ENCODE data around the gene ACAA1. TPM values are rescaled to one million over a fixed set of nuclear protein-coding genes. Genes with fewer than 3 reads are reported as not detected.

ACAA1 gene
- total and polyA plus RNA-seq, 2 donors (not counting 1 experiment from before 2014, with no cell fraction given): 98.4 to 143 TPM

DNA sequence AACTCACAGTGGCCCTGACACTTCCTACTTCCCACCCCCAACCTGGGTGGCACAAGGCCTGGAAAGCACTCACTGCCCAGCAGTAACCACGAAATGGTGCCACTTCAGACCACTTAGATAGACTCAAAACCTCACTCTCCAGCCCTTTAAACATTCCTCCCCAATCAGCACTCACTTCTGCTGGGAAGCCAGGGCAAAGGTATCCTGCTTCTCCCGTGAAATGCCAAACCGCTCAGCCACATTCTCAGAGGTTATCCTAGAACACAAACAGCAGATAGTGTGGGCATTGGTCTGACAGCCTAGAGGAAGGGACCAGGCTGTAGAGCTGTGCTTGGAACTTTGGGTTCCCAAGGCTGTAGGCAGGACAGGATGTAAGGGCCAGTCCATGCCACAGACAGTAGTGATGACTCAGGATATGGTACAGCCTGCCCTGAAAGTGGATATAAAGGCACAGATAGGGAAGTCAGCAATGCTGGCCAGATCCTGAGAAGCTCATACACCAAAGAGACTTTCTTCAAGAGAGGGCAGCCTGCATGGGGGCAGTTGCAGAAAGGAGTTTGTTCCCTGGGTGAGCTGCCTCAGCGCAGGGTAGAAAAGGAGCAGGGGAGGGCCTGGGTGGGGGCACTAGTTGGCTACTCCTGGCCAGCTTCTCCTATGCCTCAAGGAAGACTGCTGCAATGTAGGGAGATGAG, 9.2 kb downstream of the ACAA1 start:
- POLR2A ChIA-PET: interaction anchor here (0.6 kb wide), 1 partner anchor 141 kb away, joined by 6 read pairs; no protein-coding TSS in a partner anchor
- H4K20me1 ChIP-seq (ENCODE audit: control insufficient read depth, insufficient read depth, low read length, poor library complexity, severe bottlenecking): peaks cover 39% of the 10 kb centered on the region
- H3K27ac ChIP-seq (ENCODE audit: low read length in 2 of 2): no peak overlapping the region

More for the DNA sequence above, 9.2 kb downstream of the ACAA1 start:
- ATAC-seq (ENCODE audit: low read depth) (no peak), DNase-seq (no peak)
- TF ChIP-seq, protein P1, sequence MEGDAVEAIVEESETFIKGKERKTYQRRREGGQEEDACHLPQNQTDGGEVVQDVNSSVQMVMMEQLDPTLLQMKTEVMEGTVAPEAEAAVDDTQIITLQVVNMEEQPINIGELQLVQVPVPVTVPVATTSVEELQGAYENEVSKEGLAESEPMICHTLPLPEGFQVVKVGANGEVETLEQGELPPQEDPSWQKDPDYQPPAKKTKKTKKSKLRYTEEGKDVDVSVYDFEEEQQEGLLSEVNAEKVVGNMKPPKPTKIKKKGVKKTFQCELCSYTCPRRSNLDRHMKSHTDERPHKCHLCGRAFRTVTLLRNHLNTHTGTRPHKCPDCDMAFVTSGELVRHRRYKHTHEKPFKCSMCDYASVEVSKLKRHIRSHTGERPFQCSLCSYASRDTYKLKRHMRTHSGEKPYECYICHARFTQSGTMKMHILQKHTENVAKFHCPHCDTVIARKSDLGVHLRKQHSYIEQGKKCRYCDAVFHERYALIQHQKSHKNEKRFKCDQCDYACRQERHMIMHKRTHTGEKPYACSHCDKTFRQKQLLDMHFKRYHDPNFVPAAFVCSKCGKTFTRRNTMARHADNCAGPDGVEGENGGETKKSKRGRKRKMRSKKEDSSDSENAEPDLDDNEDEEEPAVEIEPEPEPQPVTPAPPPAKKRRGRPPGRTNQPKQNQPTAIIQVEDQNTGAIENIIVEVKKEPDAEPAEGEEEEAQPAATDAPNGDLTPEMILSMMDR (IDR thresholded peaks at IDR 0.05): no peak
- TF ChIP-seq EZH2 (IDR thresholded peaks at IDR 0.05; ENCODE audit: borderline replicate concordance, insufficient read depth, low read depth, low read length, poor library complexity, severe bottlenecking): no peak
- H3K9me3 Mint-ChIP-seq (ENCODE audit: insufficient read depth): no peaks in the 10 kb centered on the region
- no peaks in the 10 kb centered on the region for H3K27me3 Mint-ChIP-seq
- Histone ChIP-seq H3K4me2 (replicated peaks; ENCODE audit: low read depth, low read length, poor library complexity, severe bottlenecking) (no peak overlapping the region), H2AFZ (ENCODE audit: insufficient read depth, low read depth, low read length, poor library complexity, severe bottlenecking) (no peak overlapping the region), H3K79me2 (ENCODE audit: control insufficient read depth, insufficient read depth, low read length) (peaks cover 23% of the 10 kb centered on the region), H3K9me3 (ENCODE audit: control extremely low read depth in 1 of 3, control insufficient read depth in 2 of 3, insufficient read depth in 1 of 3, low read length in 2 of 3) (no peaks in the 10 kb centered on the region), H3K36me3 (replicated peaks in 1 of 2; ENCODE audit: control extremely low read depth in 1 of 2, control insufficient read depth in 1 of 2, extremely low read depth in 1 of 2, insufficient read depth in 2 of 2, low read length in 1 of 2) (peaks cover 7 to 89% of the 10 kb centered on the region in 2 experiments), H3K9ac (ENCODE audit: low read length) (no peak overlapping the region), H3K27me3 (replicated peaks in 1 of 4; ENCODE audit: control extremely low read depth in 1 of 4, control insufficient read depth in 3 of 4, insufficient read depth in 4 of 4, low read length in 3 of 4) (no peaks in the 10 kb centered on the region), H3K4me3 (ENCODE audit: control extremely low read depth in 1 of 5, extremely low read depth in 1 of 5, insufficient read depth in 1 of 5, low read depth in 2 of 5, low read length in 4 of 5) (no peak overlapping the region), H3K4me1 (ENCODE audit: control insufficient read depth in 2 of 2, insufficient read depth in 2 of 2, low read length in 2 of 2) (peaks cover 0 to 6% of the 10 kb centered on the region in 2 donors)
- no peak overlapping the region for H3K4me3 Mint-ChIP-seq
- 100% methylated on average over 2 of the region's 4 CpGs for WGBS (ENCODE audit: insufficient coverage)
- H3K4me1 Mint-ChIP-seq: peaks cover 5% of the 10 kb centered on the region
- intact Hi-C loops (cut with micrococcal nuclease): no loop called here
- H3K27ac Mint-ChIP-seq: no peak overlapping the region
- CTCF ChIA-PET: no interaction called here

Measured in B cell (primary cell).